HG03571 (cell line): ENCODE results near the gene LIMCH1.
"Not testable (repeated sequence)": the region's sequence is repeated elsewhere in the genome, so short reads cannot be mapped to it uniquely, and the experiment has no call there.

ENCODE experiments used
- ATAC-seq: cut with Tn5 transposase; IDR thresholded peaks from one replicate; pipeline ENCODE4 v1.9.1; 2021; ENCODE audit not compliant: unreplicated experiment

Gene LIMCH1, protein sequence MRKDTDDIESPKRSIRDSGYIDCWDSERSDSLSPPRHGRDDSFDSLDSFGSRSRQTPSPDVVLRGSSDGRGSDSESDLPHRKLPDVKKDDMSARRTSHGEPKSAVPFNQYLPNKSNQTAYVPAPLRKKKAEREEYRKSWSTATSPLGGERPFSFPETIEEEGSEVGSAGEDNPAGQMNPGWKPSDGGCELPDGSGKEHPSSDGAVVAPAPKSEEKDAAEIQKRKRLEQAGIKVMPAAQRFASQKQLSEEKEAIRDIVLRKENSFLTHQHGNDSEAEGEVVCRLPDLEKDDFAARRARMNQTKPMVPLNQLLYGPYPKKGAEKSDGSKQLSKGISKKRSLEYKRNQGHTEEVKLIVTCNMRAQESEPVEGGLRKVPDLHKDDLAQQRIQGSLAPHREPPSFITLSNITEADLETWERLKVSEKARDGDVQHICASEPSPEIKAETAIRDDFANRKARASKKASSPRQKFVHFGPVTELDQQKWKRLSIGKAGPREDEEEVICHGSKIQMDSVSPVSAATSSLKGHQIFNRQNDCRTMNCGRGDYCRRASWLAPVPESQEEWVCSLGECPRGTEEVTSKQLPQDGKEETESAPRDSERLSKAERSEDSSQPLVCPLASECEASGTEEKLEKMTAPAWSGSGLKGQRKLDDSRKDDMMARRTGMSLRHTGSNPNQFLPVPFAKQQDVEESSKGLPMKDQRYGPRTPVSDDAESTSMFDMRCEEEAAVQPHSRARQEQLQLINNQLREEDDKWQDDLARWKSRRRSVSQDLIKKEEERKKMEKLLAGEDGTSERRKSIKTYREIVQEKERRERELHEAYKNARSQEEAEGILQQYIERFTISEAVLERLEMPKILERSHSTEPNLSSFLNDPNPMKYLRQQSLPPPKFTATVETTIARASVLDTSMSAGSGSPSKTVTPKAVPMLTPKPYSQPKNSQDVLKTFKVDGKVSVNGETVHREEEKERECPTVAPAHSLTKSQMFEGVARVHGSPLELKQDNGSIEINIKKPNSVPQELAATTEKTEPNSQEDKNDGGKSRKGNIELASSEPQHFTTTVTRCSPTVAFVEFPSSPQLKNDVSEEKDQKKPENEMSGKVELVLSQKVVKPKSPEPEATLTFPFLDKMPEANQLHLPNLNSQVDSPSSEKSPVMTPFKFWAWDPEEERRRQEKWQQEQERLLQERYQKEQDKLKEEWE (N-terminal part only)

DNA sequence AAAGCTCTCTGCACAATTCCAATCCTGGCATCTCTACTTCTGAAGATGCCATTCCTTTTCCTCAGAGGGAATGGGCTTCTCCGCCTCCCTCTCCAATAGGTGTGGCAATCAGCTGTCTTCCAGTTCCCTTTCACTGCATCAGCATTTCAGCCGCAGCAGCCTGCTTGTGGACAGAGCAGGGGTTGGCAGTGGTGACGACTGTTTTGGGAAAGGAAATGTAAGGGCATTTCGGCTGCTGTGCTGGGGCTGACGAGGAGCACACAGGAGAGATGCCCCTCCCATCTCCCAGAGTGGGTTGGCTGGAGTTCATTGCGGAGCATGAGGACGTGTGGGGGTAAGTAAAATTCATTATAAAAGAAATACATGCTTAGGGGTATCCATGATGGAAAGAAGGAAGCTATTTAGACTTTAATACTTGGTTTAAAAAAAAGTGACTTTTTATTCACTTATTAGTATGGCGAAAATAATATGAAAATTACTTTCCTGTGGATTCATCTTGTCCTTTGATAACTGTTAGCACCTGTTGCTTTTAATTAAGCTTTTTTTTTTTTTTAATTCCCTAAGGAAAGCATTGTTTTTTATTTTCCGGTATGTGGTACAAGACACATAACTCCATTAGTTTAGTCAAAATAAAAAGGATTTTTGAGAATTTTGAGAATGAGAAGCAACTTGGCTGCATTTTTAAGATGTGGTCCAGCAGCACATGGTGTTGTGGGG, at the start of gene LIMCH1:
Gene LIMCH1, plus strand, starts transcription at position 141 of the 717 bp plus-strand sequence. CDS start 67,839 bp downstream, outside the sequence.
- no peak for ATAC-seq

DNA sequence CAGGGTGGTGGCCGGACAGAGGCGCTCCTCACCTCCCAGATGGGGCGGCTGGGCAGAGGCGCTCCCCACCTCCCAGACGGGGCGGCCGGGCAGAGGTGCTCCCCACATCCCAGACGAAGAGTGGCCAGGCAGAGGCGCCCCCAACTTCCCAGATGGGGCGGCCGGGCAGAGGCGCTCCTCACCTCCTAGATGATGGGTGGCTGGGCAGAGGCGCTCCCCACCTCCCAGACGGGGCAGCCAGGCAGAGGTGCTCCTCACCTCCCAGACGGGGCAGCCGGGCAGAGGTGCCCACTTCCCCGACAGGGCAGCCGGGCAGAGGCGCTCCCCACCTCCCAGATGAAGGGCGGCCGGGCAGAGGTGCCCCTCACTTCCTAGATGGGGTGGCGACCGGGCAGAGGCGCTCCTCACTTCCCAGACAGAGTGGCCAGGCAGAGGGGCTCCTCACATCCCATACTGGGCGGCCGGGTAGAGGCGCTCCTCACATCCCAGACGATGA, 46.8 kb upstream of the LIMCH1 start:
- not testable (repeated sequence) for ATAC-seq

DNA sequence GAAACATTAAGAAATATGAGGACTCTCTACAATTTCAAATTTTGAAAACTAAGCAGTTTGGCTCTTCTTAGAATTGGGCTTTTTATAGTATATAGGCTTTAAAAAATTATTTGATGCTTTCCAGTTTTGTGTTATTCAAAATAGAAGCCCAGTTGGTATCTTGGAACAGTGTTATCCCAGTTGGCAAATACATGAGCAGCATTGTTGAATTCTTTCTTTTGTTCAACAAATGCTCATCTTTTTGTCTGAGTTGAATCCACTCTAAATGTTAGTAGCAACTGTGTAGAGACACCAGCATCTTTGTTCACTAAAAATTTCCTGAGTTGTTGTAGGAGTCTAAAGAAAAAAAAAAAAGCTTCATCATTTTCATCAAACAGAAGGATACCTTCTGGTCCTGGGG, 41.0 kb upstream of the LIMCH1 start:
- no peak for ATAC-seq

DNA sequence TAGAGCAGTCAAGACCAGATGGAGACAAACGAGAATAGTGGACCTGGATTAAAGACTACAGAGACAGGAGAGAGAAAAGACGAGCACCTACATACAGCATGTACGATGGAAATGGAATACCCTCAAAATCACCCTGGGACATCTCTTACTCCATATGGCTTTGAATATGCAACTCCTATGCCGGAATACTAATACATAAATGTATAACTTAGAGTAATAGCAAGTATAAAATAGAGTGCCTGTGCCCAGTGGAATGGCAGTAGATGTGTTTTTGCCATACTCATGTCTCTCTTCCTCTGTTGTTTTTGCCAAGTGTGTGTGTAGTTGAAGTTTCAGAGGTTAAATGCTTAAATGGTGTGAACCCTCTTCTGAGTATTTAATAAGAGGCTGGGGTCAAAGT, 39.8 kb upstream of the LIMCH1 start:
- ATAC-seq = no peak

DNA sequence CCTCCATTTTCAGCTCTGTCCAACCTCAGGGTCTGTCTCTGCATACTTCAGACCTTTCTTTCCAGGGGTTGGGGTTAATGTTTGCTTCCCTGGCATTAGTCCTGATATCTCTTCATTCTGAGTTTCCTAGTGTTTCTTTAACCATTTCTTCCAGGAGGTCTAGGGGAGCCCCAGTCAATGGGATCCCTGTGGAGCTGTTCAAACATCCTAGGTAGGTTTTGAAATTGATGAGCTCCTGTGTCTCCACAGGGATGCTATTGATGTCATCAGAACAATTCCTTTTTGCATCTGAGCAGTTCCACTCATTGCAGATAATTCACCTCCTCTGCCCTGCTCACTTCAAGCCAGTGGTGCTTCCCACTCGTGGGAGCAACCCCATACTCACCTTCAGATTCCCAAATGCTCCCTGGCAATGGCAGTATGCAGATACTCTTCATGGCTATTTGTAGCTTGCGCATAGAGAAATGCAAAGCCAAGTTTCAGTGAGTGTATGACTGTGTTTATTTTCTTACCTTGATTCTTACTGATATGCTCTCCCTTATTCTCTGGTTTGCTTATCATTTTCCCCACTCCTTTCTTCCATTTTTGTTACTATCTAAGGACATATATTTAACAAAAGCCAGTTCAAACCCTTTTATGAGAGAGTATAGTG, 33.7 kb upstream of the LIMCH1 start:
- ATAC-seq = no peak

DNA sequence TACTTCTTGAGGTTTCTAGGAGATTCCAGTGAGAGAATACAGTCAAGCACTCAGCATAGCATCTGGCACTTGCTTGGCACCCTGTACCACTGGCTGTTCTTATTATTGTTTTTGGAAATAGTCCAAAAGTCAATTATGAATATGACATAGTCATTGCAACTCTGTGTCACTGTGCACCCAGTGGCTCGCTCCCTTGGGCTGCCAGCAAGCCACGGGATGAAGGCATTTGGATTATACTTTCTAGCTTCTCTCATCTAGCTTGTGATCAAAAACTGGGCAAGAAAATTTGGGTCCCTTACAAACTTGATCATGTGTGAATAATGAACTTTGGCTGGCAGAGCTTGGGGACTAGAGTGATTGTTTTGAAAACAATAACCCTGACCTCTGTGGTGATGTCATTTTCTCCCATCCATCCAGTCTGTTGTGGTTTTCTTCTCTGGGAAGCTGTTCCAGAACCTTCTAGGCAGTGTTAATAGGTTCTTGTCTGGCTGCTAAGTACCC, 32.7 kb upstream of the LIMCH1 start:
- ATAC-seq = no peak

DNA sequence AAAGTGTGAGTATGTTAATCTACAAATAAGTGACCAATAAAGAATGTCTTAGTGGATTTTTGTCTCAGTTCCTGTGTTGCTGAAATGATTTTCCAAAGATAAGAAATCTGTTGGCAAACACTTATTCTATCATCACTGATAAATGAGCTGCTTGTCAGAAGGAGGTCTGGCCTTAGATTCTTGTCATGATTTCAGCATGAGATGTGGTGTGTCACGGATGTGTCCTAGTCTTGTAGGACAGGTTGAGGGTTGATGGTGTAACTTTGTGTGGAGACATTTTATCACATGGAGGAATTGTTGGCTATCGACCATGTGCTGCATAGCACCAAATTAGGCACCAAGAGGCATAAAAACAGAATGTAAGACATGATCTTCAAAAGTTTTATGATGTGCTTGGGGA, 31.8 kb upstream of the LIMCH1 start:
- ATAC-seq = no peak

DNA sequence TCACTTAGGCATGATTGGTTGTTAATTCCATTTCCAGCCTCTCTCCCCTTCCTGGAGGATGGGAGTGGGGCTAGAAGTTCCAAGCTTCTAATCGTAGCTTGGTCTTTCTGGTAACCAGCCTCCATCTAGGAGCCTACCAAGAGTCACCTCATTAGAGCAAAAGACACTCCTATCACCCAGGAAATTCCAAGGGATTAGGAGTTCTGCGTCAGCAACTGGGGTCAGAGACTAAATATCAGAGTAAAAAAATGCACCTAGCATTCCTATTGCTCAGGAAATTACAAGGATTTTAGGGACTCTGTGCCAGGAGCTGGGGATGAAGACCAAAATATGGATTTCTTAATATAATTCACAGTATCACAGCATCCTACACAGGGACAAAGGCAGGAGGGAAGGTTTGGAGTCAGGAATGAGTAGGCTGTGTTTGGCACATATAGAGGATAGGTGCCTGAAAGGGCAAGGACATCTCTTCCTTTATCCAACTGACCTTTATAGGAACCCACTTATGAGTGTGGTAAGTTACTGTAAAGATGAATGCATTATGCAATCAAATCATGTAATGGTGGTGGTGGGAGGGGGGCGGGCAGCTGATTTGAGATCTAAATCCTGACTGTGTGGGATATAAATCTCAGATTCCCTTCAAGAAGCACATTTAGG, 30.5 kb upstream of the LIMCH1 start:
- no peak for ATAC-seq

DNA sequence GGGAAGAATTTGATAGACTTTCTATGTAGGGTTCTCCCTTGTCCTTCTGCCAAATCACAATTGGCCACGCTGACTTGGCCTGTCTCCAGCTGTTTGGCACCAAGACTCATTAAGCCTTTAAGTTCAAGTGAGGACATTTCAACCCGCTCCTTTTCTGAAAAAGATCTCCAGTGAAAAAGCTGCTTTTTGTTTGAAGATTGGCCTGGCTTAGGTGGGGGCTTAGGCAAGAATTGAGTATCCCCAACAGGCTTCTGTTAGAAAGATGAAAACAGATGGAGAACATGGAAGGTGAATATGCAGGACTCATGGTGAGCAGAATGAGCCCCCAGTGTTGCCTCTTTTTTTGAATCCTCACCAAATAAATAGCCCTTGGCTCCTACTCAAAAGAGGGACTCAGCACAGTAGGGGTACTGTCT, 28.5 kb upstream of the LIMCH1 start:
- ATAC-seq = no peak

DNA sequence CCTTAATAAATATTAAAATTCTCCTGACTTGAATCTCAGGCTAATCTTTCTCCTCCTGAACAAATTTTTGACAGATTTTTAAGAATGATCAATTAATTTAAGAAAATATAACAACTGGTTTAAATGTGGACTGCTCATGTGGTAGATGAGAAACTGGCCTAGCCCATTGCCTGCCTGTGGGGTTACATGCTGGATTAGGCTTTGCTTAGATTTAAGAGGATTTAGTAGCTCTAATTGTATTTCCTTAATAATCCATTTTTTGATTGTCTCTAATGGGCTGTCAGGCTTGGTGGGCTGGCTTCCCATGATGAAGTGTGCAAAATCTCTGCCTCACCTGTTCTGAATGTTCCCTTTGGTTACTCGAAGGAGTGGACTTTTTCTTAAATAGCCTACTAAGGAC, 27.8 kb upstream of the LIMCH1 start:
- ATAC-seq = no peak

DNA sequence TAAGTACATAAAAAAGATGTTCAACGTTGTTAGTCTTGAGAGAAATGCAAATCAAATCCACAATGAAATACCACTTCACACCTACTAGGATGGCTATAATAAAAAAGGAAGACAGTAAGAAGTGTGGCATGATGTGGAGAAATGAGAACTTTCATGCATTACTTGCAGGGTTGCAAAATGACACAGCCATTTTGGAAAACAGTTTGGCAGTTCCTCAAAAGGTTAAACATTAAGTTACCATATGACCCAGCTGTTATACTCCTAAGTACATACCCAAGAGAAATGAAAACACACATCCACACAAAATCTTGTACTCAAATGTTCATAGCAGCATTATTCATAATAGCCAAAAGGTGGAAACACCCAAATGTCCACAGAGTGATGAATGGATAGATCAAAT, 25.8 kb upstream of the LIMCH1 start:
- ATAC-seq = no peak

DNA sequence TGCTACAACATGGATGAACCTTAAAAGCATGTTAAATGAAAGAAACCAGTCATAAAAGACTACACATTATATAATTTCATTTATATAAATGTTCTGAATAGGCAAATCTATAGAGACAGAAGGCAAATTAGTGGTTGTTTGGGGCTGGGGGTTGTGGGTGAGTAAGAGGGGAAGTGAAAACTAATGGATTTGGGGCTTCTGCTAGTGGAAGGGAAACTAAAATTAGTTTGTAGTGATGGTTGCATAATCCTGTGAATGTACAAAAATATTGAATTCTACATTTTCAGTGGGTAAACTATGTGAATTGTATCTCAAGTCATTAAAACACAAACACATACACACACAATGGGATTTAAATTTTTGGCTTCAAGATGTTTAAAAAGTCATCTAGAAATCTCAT, 25.4 kb upstream of the LIMCH1 start:
- ATAC-seq = no peak

DNA sequence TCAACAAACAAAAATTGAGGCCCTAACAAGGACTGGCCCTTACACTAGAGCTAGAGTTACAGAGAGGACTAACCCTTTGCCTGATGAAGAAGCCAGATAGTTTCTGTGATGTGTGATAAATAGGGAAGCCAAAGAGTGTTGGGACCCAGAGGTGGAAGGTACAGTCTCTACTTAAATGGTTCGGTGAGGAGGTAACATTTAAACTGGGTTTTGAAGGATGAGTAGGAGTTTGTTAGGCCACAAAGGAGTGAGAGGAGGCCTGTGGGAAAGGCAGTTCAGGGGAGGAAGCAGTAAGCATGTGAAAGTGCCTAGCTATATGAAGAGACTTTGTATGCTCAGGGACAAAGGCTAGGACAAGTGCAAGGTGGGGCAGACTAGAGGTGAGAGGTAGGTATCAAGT, 23.8 kb upstream of the LIMCH1 start:
- no peak for ATAC-seq

DNA sequence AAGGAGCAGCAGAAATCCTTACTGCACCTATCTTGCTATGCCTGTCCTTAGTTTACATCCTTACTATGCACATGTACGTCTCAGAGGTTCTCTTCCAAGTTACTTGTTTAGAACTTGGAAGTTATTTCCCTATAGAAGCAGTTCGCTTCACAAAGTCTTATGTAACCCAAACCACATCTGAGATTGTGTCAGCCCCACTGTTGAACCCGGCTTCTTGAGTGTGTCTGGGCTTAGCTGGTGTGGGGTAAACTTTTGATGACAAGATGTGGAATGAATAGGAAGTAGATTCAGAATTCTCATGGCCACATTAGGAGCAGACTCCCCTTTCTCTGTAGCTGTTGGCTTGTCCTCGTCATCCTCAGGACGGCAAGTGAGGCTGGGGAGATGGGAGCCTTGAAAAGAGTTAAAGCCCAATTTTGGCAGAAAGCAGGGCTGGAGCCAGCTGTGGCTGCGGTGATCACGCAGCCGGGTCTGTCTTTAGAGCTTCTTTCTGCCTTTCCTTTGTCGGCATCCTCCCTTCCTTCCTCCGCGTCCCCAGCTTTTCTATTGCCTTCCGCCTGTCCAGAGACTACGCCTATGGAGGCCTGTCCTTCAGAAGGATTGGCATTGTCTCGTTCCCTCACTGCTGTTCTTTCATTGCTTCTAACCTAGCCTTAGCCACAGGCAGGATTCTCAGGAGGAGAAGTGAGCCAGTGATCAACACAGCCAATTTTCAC, 23.0 kb upstream of the LIMCH1 start:
- no peak for ATAC-seq

DNA sequence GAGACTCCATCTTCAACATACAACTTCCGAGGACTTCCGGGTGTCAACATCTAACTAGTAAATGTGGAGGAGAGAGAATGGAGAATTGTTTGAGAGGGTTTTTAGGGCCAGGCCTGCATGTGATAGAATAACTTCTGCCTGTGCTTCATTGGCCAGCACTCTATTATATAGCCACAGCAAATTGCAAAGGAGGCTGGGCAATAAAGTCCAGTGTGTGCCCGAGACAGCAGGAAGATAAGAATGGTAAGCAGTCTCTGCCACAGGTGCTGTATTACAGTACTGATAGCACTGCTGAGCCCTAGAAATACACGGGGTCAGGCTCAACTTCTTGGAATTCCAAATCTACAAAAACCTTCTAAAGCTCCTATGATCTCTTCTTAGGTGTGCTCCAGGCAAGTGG, 20.8 kb upstream of the LIMCH1 start:
- ATAC-seq = no peak

DNA sequence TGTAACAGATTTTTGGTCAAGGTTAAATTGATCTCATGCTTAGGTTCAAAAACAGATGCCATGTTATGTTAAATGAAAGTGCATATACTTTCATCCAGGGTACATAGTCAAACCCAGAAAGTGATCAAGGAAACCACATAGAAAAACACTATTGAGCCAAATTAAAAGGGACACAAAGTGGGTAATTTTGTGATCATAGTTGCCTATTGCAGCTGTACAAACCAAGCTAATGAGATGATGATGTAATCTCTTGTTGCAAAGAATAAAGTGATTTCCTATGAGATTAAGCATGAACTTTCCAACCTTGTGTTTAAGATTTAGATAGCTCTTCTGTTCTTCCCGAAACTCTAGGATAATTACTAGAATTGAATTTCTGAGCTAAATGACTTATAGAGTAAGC, 20.2 kb upstream of the LIMCH1 start:
- ATAC-seq = no peak

DNA sequence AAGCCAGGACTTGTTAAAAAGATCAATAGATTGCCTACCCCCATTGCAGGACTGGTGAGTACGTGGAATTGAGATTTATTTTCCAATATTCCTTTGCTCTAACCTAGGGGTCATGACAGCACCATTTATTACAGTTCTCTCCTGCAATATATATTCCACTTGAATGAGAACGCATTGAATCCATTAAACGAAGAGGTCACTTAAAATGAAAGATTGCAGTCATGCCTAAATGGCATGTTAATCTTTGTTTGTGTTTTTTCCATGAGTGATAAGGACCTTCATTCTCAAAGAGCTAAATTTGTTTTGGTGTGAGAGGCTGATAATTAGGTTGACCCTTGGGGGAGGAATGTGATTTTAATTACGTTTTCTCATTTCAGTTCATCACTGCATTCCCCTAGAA, 13.5 kb upstream of the LIMCH1 start:
- no peak for ATAC-seq

DNA sequence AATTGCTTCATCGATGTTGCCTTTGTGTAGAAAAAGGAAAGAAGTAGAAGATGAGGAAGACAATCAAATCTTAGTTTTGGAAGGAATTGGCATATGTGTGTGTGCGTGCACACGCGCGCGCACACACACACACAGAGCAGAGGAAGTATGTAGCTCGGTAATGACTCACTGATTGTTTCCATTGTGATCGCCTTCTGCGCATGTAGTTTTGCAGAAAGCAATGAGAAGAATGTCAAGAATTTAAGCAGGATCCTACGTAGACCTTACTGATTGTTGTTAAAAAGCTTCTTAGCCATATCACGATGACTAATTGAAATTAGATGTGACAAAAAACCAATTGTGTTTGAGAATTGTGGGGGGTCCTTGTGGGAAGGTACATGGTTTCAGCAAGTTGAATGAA, 12.8 kb upstream of the LIMCH1 start:
- no peak for ATAC-seq

DNA sequence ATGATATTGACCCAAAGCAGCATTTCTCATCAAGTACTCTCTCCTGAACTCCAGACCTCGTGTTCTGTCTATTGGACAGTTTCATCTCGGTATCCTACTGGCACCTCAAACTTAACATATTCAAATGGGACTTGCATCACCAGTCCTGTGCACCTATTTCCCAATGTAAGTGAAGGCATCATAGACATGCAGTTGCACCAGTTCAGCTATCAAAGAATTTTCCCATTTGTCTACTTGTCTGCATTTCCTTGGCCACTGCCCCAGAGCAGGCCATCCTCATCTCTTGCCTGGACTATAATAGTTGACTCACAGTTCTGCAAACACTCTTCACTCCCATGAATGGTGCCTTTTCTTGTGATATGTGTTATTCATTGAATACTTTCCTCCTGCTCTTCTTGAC, 11.3 kb upstream of the LIMCH1 start:
- no peak for ATAC-seq
